Activated T-cell treated with anti-CD3 and anti-CD28 coated beads, Interleukin-2, amount 50 U/mL, for 4 hours (primary cell): ENCODE measurements around the gene CHRM2. TPM values are rescaled to one million over a fixed set of nuclear protein-coding genes. Genes with fewer than 3 reads are reported as not detected.

ENCODE experiments used
- ATAC-seq, 2 donors: fragments of 200-7000 bp; cut with Tn5 transposase; one replicate each; pipeline ENCODE4 v1.10.0; 2021
- DNase-seq: peaks from one replicate; pipeline ENCODE4 v3.0.0-alpha.2; 2020
- H3K27me3 Mint-ChIP-seq: one replicate; pipeline ENCODE4 v1.8.0; 2021; ENCODE audit warnings: low read depth, mixed read lengths
- H3K36me3 Mint-ChIP-seq: one replicate; pipeline ENCODE4 v1.8.0; 2022; ENCODE audit warnings: mixed read lengths; ENCODE audit not compliant: insufficient read depth
- H3K4me1 Mint-ChIP-seq: one replicate; pipeline ENCODE4 v1.8.0; 2021; ENCODE audit warnings: low read depth, mixed read lengths
- H3K4me3 Mint-ChIP-seq: one replicate; pipeline ENCODE4 v1.8.0; 2021; ENCODE audit warnings: mild to moderate bottlenecking, moderate library complexity, mixed read lengths
- H3K9me3 Mint-ChIP-seq: one replicate; pipeline ENCODE4 v1.8.0; 2021; ENCODE audit warnings: mixed read lengths
- total RNA-seq, 3 donors: library from RNA; stranded (reverse); gene quantifications; one replicate each; pipeline ENCODE4 v1.2.1, GENCODE V29; 2021

Gene CHRM2
- total RNA-seq, 3 donors from 2014 or later, result 0.22 TPM; not detected in 2

DNA sequence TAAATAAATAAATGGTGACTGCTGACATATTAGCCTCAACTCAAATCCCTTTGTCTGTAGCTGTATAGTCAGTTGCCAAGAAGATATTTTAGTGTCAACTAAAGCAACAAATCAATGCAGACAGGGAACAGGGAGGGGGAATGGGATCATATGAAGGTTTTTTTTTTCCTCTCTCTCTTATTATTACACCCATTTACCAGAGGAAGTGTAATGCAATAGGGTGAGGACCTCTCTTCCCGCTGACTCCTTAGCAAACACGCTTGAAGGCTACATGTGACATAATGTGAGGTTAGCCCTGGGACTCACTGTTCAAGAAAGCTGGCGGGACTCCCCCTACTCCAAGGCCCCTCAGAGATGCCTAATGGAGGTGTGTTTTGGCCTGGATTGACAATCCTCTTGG is 88.2 kb downstream of the CHRM2 start:
- Mint-ChIP-seq H3K4me1 (no peaks in the 10 kb centered on the region), H3K4me3 (no peak overlapping the region), H3K27me3 (no peaks in the 10 kb centered on the region), H3K9me3 (no peaks in the 10 kb centered on the region), H3K36me3 (no peaks in the 10 kb centered on the region)
- ATAC-seq (no peak), DNase-seq (no peak)

DNA sequence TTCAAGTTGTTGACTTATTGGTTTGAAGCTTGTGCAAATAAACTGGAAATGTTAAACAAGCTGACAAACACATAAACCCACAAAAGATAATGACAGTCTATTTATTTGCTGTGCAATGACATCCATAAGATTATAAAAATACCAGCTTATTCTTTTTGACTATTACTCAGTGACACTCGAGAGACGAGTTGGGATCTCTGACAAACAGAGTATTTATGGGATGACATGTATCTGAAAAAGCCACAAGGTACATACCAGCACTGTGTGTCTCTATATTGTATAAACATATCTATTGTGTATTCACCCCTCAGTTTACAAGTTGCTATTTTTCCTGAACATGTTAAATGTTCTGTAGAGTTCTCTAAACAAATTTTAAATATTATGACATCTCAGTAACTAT is 88.9 kb downstream of the CHRM2 start:
- H3K9me3 Mint-ChIP-seq, result no peaks in the 10 kb centered on the region
- DNase-seq, result no peak
- ATAC-seq, result no peak
- H3K36me3 Mint-ChIP-seq, result no peaks in the 10 kb centered on the region
- H3K27me3 Mint-ChIP-seq, result no peaks in the 10 kb centered on the region
- no peaks in the 10 kb centered on the region for H3K4me1 Mint-ChIP-seq
- no peak overlapping the region for H3K4me3 Mint-ChIP-seq

DNA sequence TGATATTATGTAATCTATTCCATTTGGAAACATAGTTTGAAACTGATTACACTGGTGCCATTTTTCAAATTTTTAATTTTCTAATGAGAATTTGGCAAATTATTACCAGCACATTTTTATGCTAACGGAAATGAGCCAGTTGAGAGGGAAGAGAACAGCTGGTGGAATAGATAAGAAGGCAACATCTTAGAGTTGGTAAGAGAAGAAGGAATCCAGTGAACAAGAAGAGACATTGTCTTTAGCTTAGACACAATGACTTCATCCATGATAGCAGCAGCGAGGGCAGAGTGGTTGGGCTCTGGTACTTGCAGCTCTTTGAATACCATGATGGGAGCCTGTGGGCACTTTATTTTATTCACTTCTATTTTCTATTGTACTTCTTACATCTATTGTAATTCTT is 89.6 kb downstream of the CHRM2 start:
- Mint-ChIP-seq H3K36me3 (no peaks in the 10 kb centered on the region), H3K4me3 (no peak overlapping the region), H3K27me3 (no peaks in the 10 kb centered on the region), H3K4me1 (no peaks in the 10 kb centered on the region), H3K9me3 (no peaks in the 10 kb centered on the region)
- DNase-seq (no peak), ATAC-seq (no peak)

- DNase-seq (no peak), ATAC-seq (no peak)
- Mint-ChIP-seq H3K36me3 (no peaks in the 10 kb centered on the region), H3K4me1 (no peaks in the 10 kb centered on the region), H3K4me3 (no peak overlapping the region), H3K27me3 (no peaks in the 10 kb centered on the region), H3K9me3 (peaks cover 4% of the 10 kb centered on the region)
Observed at GRCh38 chr7:136964347-136964746, 95.9 kb downstream of the CHRM2 start.

GRCh38 chr7:136966825-136967224 is 98.4 kb downstream of the CHRM2 start:
- Mint-ChIP-seq H3K4me1 (no peaks in the 10 kb centered on the region), H3K4me3 (no peak overlapping the region), H3K36me3 (no peaks in the 10 kb centered on the region), H3K9me3 (peaks cover 15% of the 10 kb centered on the region), H3K27me3 (no peaks in the 10 kb centered on the region)
- DNase-seq (no peak), ATAC-seq (no peak)

- Mint-ChIP-seq H3K9me3 (peaks cover 19% of the 10 kb centered on the region), H3K4me3 (no peak overlapping the region), H3K36me3 (no peaks in the 10 kb centered on the region), H3K4me1 (no peaks in the 10 kb centered on the region), H3K27me3 (no peaks in the 10 kb centered on the region)
- DNase-seq, result no peak
- no peak for ATAC-seq
Observed at GRCh38 chr7:136969761-136970160, 101.3 kb downstream of the CHRM2 start.

GRCh38 chr7:136971776-136972175 is 103.3 kb downstream of the CHRM2 start:
- Mint-ChIP-seq H3K27me3 (no peaks in the 10 kb centered on the region), H3K4me3 (no peak overlapping the region), H3K9me3 (peaks cover 22% of the 10 kb centered on the region), H3K4me1 (no peaks in the 10 kb centered on the region), H3K36me3 (no peaks in the 10 kb centered on the region)
- no peak for DNase-seq
- no peak for ATAC-seq

DNA sequence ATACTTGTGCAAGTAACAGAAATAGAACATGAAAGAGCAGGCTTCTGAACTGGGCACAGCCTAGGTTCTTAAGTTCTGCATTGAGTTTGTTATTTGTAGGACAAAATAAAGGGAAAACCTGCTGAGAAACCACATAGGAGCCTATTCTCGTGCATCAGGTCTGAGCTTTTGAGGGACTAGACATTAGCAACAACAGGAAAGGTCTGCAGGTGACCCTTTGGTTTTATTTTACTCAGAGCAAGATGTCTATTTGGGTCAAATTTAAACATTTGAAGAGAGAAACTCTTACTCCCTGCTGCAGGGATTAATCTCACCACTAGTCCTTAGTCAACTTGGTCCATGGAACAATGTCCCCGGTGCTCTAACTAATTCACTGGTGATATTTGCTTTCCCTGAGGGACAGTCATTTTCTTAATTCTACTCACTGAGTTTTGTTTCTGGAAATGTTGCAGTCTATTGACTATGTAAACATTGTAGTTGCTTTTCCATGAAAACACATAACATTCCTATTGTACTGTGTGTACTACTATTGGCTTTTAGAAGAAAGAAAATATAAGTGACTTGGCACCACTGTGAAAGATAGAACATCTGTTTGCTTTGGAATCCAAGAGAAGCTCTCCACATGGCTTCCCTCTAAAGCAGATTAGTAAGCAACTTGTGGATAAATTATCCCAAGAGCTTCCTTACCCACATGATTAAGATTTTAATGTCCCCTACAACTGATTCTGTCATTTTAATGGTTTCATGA is 108.2 kb downstream of the CHRM2 start:
- no peak overlapping the region for H3K4me3 Mint-ChIP-seq
- no peak for DNase-seq
- no peaks in the 10 kb centered on the region for H3K27me3 Mint-ChIP-seq
- no peaks in the 10 kb centered on the region for H3K4me1 Mint-ChIP-seq
- ATAC-seq, result no peak
- peaks cover 11% of the 10 kb centered on the region for H3K9me3 Mint-ChIP-seq
- H3K36me3 Mint-ChIP-seq, result no peaks in the 10 kb centered on the region

GRCh38 chr7:136993377-136993776 is 124.9 kb downstream of the CHRM2 start:
- Mint-ChIP-seq H3K4me3 (no peak overlapping the region), H3K36me3 (no peaks in the 10 kb centered on the region), H3K9me3 (peaks cover 5% of the 10 kb centered on the region), H3K4me1 (no peaks in the 10 kb centered on the region), H3K27me3 (no peaks in the 10 kb centered on the region)
- DNase-seq (no peak), ATAC-seq (no peak)

GRCh38 chr7:136997735-136998134 is 129.3 kb downstream of the CHRM2 start:
- H3K27me3 Mint-ChIP-seq, result no peaks in the 10 kb centered on the region
- H3K9me3 Mint-ChIP-seq, result no peaks in the 10 kb centered on the region
- no peaks in the 10 kb centered on the region for H3K36me3 Mint-ChIP-seq
- ATAC-seq (no peak), DNase-seq (no peak)
- H3K4me1 Mint-ChIP-seq, result no peaks in the 10 kb centered on the region
- H3K4me3 Mint-ChIP-seq, result no peak overlapping the region

DNA sequence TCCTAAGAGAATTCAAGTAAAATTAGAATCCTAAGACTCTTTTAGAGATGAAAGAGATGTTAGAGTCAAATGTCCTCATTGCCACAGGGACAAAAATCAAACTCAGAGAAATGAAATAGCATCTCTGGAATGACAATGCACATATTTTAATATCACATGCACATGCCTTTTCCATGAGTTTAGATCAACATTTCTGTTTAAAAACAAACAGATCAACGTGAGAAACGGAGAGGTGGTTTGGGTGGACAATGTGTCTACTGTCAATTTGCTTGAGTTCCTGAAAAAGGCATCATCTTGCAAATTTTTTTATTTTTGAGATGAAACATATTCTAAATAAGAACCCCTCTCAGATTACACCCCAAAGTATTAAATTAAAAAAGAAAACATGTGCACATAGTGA is 130.0 kb downstream of the CHRM2 start:
- H3K4me3 Mint-ChIP-seq, result no peak overlapping the region
- no peaks in the 10 kb centered on the region for H3K27me3 Mint-ChIP-seq
- DNase-seq (no peak), ATAC-seq (no peak)
- no peaks in the 10 kb centered on the region for H3K4me1 Mint-ChIP-seq
- H3K9me3 Mint-ChIP-seq, result no peaks in the 10 kb centered on the region
- no peaks in the 10 kb centered on the region for H3K36me3 Mint-ChIP-seq

GRCh38 chr7:137000621-137001020 is 132.2 kb downstream of the CHRM2 start:
- Mint-ChIP-seq H3K4me1 (no peaks in the 10 kb centered on the region), H3K36me3 (no peaks in the 10 kb centered on the region), H3K4me3 (no peak overlapping the region), H3K27me3 (no peaks in the 10 kb centered on the region), H3K9me3 (peaks cover 8% of the 10 kb centered on the region)
- ATAC-seq (no peak), DNase-seq (no peak)

DNA sequence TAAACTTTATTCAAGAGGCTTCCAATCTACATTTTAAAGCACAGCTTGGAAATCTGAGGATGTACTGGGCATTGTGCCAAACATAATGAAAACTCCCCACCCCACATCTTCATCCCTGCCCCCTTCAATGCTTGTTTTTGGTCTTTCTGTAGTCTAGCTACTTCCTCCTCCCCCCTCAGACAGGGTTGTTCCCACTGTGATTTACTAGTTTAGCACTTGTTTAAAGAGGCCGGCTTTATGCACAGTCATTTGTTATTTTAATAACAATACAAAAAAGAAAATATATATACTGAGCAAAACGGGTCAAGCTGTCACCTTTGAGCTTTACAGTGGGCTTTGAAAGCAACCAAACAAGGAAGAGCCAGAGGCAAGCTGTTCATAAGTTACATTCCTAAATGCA is 132.6 kb downstream of the CHRM2 start:
- no peaks in the 10 kb centered on the region for H3K27me3 Mint-ChIP-seq

GRCh38 chr7:137001478-137001877 is 133.0 kb downstream of the CHRM2 start:
- Mint-ChIP-seq H3K4me3 (no peak overlapping the region), H3K9me3 (peaks cover 8% of the 10 kb centered on the region), H3K36me3 (no peaks in the 10 kb centered on the region), H3K27me3 (no peaks in the 10 kb centered on the region), H3K4me1 (no peaks in the 10 kb centered on the region)
- DNase-seq, result no peak
- ATAC-seq, result no peak

More for the DNA sequence above, 132.6 kb downstream of the CHRM2 start:
- no peak for DNase-seq
- Mint-ChIP-seq H3K36me3 (no peaks in the 10 kb centered on the region), H3K9me3 (peaks cover 8% of the 10 kb centered on the region), H3K4me1 (no peaks in the 10 kb centered on the region), H3K4me3 (no peak overlapping the region)
- ATAC-seq, result no peak

- Mint-ChIP-seq H3K4me1 (no peaks in the 10 kb centered on the region), H3K9me3 (peaks cover 8% of the 10 kb centered on the region), H3K36me3 (no peaks in the 10 kb centered on the region), H3K27me3 (no peaks in the 10 kb centered on the region), H3K4me3 (no peak overlapping the region)
- DNase-seq, result no peak
- no peak for ATAC-seq
Observed at GRCh38 chr7:137003086-137003485, 134.6 kb downstream of the CHRM2 start.
